HG02840 (cell line): ENCODE data around the gene FRMD4A.
"Not testable (repeated sequence)": the region's sequence is repeated elsewhere in the genome, so short reads cannot be mapped to it uniquely, and the experiment has no call there.

Experiments used
- ATAC-seq: cut with Tn5 transposase; IDR thresholded peaks from one replicate; pipeline ENCODE4 v1.9.1; 2021; ENCODE audit warnings: mild to moderate bottlenecking, moderate library complexity, moderate number of reproducible peaks; ENCODE audit not compliant: unreplicated experiment, low FRiP score

The FRMD4A gene

DNA sequence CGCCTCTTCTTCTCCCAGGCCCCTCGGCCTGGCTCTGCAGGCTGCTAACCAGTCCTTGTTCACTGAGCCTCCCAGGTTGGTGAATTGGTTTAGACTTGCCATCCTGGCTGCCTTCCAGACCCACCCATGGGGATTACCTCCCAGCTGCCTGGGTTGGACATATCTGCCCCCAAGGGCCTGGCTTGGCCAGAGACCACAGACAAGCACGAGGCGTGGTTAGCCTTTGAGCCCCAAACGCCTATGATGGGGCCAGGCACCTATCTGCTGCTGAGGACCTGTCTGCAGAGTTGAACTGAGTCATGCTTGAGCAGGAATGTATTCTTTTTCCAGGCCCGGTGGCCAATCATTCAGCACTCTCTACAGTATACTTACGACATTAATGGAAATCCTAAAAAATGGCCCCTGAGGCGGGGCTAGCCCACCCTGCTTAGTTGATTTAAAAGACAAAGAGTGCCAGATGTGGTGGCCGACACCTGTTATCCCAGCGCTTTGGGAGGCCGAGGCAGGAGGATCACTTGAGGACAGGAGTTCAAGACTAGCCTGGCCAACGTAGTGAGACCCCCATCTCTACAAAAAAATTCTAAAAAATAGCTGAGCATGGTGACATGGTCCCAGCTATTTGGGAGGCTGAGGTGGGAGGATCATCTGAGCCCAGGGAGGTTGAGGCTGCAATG, 361.5 kb downstream of the FRMD4A start:
- no peak for ATAC-seq

DNA sequence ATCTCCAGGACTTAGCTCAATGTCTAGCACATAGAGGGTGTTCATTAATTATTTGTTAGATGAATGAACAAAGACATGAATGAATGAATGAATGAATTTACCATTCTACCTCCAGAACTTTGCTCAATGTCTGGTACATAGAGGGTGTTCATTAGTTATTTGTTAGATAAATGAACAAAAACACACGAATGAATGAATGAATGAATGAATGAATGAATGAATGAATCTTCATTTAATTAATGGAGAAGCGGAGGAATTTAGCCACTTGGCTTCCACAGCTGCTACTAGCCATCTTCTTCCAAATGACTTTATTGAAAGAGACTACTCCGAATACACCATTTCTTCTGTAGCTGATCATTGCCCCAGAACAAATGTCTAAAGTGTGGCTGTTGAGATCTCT, 368.9 kb downstream of the FRMD4A start:
- no peak for ATAC-seq

DNA sequence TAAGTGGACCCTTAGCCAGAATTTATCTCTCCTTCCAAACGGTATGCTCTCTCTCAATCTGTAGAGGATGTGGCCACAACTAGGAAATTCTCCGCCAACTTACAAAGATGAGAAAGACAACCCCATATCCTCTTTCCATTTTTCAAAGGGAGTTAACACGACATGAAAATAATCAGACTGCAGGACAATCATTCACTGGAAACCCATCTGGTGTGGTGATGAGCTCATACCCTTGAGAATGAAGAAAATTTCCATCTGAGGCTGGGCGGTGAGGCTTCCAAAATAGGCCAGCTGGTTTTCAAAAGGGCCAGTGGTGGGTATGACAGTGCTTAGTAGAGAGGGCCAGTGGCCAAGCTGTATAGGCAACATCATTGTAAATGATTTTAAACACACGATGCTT, 369.6 kb downstream of the FRMD4A start:
- ATAC-seq, result no peak

DNA sequence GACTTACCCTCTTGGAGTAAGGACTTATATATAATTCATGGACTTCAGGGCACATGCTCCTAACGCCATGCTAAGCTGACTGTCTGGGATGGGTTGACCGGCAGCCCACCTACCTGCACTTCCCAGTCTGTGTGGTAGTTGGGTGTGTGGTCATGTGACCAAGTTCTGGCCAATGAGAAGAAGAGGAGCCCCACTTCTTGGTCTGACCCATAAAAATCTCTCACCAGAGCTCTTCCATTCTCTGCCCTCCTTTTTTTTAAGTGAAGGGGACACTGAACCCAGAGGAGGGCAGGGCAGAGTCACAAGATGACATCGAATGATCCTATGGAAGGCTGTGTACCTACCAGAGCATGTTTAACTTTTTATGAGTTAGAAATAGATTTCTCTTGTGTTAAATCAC, 370.1 kb downstream of the FRMD4A start:
- no peak for ATAC-seq

DNA sequence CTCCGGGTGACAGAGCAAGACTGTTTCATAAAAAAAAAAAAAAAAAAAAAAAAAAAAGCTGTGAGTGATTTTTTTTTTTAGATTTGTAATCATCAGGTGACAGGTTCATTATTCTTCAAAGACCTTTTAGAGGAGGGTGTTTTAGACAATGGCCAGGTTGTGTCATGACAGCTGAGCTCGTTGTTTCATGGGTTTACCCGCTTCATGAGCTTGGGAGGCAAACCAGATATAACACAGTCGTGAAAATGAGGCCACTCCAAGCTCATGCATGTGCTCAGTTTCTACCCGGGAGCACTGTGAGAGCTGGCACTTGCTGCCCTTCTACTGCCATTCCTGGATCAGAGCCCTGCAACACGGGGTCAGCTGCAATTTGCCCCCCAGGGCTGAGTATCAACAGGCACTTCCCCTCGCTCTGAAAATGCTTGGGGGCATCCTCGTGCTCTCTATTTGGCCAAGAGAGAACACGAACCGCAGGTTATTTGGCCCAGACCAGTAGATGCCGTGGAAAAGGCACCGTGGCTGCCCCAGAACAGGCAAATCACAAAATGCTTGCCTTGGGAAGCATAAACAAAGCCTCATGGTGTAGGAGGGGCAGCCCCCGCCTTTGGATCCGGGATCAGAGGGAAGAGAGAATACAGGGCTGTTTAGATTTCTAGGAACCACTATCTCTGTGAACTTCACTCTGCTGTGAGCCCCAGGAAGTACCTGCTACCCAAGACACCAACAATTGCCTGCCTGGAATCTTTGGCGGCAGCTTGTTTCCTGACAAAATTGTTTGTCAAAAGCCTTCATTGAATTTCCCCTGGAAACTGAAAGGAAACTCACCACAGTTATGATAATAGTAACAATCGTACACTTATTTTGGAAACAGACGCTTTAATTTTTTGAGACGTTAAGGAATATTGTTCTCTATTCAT, 371.0 kb downstream of the FRMD4A start:
- no peak for ATAC-seq

DNA sequence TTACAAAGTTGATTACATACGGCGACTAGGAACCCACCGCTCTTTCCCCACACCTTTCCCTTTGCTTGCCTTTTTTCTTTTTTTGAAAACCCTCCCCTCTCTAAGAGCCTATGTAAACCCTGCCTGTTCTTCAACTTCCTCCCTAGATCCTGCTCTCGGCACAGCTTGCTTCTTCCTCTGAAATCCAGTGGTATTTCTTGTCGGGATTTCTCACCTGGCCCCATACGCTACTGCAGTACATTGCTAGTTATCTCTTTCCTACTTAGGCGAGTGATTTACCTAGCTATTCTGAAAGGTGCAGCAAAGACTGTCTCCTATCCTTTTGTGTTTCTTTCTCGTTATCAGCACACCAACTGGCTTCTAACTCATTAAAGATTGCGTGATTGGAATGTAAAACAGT, 372.9 kb downstream of the FRMD4A start:
- no peak for ATAC-seq

DNA sequence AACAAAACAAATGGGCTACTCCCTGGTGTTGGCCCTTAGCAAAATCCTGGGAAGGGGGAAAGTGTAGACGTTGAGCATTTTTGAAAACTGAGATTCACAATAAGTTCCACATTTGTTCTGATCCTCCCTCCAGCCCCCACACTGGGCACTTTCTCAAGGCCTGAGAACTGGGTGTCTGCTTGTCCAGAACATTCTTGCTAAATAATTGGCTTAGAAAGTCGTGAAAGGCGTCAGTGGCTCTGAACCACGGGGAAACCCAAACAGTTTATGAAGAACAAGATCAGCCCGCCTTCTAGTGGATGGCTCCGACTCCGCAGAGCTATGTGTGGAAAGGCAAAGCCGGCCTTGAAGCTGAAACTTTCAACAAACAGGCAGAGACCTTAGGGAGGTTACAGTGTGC, 373.9 kb downstream of the FRMD4A start:
- no peak for ATAC-seq

DNA sequence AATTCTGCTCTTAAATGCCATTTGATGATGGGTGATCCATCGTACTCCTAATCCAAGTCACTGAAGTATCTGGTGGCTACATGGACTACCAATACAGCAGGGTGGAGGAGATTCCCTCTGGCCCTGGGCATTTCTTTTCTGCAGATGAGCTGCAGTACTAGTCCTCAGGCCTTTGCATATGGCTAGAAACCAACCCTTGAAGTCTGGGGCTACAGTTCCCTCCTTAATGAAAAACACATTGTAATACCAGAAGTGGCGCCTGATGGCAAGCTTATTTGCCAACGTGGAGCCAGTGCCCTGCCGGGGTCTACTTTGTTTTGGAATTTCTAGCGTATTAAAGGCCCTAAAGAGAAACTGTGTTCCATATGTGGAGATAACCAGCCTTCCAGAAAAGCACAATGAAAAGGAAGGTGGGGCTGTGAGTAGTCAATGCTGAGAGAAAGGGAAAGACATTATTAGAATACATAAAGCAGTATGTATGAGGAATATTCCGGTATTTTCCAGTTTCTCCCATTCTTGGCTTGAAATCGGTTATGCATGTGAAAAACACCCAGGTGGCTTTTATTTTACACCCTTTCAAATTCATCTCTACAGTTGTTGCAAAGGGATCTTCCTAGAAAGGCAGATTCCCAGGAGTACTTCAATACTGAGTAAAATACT, 375.2 kb downstream of the FRMD4A start:
- no peak for ATAC-seq

DNA sequence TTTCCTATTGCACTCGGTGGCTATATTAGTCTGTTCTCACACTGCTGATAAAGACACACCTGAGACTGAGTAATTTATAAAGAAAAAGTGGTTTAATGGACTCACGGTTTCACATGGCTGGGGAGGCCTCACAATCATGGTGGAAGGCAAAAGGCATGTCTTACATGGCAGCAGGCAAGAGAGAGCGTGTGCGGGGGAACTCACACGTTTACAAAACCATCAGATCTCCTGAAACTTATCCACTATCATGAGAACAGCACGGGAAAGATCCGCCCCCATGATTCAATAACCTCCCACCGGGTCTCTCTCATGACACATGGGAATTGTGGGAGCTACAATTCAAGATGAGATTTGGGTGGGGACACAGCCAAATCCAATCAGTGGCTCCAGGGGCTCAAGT, 376.5 kb downstream of the FRMD4A start:
- ATAC-seq, result not testable (repeated sequence)

DNA sequence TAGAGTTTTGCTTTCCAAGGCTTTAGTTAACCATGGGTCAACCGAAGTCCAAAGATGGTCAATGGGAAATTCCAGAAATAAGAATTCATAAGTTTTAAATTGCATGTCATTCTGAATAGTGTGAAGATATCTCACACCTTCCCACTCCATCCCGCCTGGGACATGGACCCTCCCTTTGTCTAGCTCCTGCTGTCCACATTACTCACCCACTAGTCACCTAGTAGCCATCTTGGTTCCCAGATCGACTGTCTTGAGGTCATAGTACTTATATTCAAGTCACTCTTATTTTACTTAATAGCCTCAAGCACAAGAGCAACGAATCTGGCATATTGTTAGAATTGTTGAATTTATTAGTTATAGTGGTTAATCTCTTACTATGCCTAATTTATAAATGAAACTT, 377.4 kb downstream of the FRMD4A start:
- no peak for ATAC-seq

DNA sequence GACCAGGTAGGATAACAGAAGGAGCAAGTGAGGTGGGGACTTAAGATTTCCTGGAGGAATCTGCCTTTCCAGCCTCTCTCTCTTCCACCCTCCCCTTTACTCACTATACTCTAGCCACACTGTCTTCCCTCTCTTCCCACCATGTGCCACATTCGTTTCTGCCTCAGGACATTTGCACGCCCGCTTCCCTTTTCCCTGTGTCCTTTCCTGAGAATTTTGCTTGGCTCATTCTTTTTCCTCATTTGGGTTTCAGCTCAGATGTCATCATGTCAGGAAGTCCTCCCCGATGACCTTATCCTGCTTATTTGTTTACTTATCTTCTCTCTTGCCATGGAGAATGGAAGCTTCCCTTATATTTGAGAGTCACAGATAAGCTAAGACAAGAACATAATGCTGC, 380.2 kb downstream of the FRMD4A start:
- ATAC-seq, result no peak

DNA sequence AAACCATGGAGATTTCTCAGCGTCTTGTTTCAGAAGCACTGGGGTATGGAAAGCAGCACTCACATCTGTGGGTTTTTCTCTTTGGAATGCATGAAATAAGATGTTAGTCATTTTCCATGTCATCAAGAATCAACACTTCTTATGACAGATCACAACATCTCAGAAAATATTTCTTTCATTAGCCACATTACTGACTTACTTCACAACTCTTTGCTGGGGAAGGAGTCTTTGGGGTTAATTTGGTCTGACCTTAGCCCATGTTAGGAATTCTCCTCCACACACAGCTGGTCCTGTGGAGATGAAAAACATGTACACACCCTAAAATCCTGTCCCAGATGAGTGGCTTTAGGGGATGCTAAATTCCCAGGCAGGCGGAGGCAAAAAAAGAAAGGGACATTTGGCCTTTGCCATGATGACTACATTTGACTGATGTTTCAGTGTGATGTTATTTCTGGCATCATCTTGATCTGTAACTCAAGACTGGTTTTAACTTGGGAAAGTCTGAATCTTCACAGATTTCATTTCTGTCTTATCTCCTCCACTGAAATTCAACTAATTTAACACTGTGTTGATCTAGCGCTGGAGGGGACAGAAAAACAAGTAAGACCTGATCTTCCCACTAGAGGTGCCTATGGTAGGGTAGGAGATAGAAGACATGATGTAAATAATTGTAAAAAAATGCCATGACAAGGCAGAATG, 380.7 kb downstream of the FRMD4A start:
- ATAC-seq, result no peak

DNA sequence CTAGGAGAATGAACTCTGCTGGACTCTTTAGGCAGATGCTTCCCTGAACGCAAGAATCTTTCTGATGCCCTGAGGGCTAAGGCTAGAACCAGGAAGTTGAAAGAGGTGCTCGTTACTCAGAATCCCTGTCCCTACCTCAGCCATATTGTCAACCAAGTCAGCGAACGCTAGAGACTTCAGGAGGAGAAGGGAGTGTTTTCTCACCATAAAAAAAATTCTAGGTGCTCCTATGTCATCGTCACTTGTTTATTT, 384.6 kb downstream of the FRMD4A start:
- ATAC-seq, result no peak

DNA sequence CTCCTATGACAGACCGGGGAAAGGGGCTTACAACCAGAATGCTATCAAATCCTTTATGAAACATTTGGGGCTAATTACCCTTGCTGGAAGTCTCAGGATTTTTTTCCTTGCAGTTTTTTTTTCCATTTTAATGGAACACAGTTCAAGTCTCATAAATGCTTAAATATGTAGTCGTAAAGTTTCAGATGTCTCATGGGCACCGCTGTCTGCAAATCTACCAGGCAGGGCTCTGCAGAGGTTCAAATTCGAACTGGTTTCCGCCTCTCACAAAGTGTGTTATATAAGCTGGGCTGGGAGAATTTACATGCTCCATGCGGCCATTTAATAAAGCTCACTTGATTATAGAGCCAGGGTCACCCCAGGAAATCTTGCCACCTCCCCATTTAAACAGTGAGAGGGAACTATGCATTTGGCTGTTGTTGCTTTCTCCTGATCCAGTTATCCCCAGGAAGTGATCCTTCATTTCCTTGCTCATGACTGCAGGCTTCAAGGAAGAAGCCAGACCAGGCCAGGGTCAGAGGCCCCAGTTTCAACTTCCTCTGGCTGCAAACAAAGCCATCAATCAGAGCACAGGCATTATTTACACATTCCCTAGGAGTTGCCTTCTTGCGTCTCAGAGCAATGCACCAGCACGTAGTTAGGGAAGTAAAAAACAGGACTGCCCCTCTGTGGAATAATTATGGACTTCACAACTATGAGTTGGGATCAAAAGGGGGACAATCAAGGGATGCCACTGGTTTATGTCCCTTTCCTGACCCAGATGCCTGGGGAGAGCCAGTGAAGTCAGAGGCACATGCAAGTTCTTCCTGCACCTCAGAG, 385.1 kb downstream of the FRMD4A start:
- ATAC-seq, result no peak

DNA sequence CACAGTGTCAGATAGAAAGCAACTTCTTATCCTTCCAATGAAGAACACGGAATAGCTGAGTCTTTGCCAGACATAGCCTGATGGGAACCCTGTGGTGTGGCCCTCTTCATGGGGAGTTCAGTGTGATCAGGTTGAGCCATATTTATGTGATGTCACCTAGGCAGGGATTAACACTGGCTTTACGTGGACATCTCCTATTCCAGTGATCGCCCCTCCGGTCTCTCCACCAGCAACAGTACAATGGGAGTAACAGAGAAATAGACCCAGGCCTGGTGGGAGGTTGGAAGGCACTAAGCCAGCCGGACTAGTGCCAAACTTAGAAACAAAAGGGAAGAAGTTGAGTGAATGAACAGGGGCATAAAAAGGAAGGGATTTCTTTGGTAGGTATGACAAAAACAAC, 385.9 kb downstream of the FRMD4A start:
- ATAC-seq, result no peak

DNA sequence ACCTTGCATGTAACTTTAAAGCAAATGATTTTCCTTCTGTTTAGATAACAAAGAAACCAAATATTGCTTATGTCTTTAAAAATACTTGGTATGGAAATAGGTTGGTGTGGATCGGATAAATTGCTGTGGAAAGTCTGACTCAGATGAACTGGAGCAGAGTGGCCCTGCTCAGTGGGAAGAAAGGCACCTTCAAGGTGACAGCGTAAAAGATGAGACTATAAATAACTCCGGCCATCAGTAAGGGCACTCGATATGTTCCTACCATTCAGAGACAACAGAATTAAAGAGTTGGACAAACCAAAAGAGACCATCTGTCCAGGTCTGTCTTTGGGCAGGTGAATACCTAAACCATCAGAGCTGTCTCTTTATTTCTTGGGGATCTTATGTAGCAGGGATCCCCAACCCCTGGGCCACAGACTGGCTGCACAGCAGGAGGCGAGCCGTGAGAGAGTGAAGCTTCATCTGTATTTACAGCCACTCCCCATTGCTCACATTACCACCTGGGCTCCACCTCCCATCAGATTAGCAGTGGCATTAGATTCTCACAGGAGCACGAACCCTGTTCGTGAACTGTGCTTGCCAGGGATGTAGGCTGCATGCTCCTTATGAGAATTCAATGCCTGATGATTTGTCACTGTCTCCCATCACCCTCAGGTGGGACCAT, 386.9 kb downstream of the FRMD4A start:
- no peak for ATAC-seq

DNA sequence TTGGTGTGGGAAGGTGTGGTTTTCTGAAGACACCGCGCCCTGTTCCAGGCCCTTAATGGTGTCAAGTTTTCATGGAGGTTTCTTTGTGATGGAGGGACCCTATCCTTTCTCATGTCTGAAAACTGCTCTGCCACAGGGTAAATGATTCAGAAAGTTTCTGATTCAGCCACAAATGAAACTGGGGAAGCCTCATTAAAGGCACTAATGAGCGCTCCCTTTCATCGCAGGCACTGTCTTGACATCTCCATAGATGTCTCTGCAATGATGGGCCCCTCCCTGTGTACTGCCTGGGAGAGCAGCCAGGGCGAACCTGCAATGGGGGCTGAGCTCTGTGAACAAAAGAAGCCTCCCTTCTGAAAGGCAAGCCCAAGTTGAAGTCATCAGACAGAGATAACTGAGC, 388.7 kb downstream of the FRMD4A start:
- no peak for ATAC-seq

DNA sequence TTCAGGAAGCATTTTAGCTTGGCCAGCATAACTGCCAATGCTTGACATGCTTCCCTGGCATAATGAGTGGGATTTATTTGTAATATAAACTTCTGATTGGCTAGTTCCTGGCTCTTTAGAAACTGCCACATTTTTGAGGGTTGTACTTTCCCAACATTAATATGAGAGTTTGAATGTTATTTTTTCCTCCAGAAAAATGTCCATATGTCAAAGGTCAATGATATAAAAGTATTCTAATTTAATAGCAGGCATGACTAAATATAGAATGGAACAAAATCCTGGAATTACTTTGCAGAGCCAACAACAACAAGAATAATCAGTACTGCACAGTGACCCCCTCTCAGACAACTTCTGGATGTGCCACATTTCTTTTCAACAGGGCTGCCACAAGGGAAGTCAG, 391.3 kb downstream of the FRMD4A start:
- ATAC-seq, result no peak

DNA sequence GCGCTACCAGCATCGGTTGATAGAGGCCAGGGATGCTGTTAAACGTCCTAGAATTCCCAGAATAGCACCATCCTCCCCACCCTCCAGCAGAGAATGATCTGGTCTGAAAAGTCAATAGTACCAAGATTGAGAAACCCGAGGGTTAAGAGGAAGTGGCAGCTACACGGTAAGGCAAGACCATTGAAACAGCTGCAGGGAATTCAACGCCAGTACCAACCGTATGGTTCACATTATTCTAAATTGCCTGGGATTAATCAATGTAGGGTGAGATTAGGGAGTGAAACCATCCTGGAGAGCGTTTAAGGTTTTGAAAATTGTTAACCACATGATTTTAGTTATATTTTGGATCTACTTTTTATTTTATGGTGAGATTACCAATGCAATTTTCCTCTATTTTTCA, 391.8 kb downstream of the FRMD4A start:
- no peak for ATAC-seq

DNA sequence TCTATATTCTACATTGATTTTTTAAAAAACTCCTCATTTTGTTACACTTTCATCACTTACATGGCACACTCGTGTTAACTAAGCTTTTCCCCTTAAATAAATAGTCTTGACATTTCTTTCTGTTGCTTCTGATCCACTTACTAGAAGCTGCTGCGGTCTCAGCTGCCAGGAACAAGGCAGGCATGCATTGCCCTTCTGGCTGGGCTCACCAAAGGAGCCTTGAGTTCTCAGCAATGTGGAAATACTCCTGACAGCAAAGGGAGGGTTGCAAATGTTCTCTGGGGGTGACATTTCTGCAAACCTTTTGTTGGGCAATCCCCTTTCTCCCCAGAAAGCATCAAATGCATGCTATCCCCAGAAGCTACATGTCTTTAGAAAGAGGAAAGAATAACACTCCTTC, 393.9 kb downstream of the FRMD4A start:
- ATAC-seq, result no peak
